ENCODE measurements around the gene ZBTB17. TPM values are rescaled to one million over a fixed set of nuclear protein-coding genes. Genes with fewer than 3 reads are reported as not detected.

The ZBTB17 gene
- total and polyA plus RNA-seq, 9 of the 15 experiments (the other 6 are each of a cell fraction or from before 2014, with no cell fraction given) = 1.1 to 53.4 (median 29.6) TPM

- in situ Hi-C loops (cut with MboI) = no loop called here
- no peak for DNase-seq (ENCODE audit: extremely low read depth in 1 of 4, low spot score in 3 of 4)
- Histone ChIP-seq H3K9me1 (ENCODE audit: control insufficient read depth, insufficient read depth, low read length) (no peaks in the 10 kb centered on the region), H3K4me2 (ENCODE audit: insufficient read depth, low read length) (no peak overlapping the region), H3K4me3 (no peak overlapping the region), H3K9ac (ENCODE audit: insufficient read depth in 1 of 2, low read depth in 2 of 2, low read length in 2 of 2) (no peak overlapping the region), H3K27ac (ENCODE audit: extremely low read depth, low read depth, low read length) (no peak overlapping the region), H2AFZ (ENCODE audit: low read depth, low read length) (no peak overlapping the region), H3K79me2 (ENCODE audit: control insufficient read depth, insufficient read depth, low read length) (no peaks in the 10 kb centered on the region), H3K9me3 (replicated peaks; ENCODE audit: control insufficient read depth, insufficient read depth, low read depth, low read length) (no peaks in the 10 kb centered on the region), H3K36me3 (ENCODE audit: control insufficient read depth, insufficient read depth, low read length) (peaks cover 99% of the 10 kb centered on the region), H3K27me3 (ENCODE audit: control insufficient read depth in 2 of 2, insufficient read depth in 2 of 2, low read length in 2 of 2) (no peaks in the 10 kb centered on the region), H4K20me1 (replicated peaks; ENCODE audit: control insufficient read depth, insufficient read depth, low read length) (no peaks in the 10 kb centered on the region), H3K4me1 (replicated peaks in 1 of 2; ENCODE audit: control insufficient read depth in 2 of 2, insufficient read depth in 2 of 2, low read length in 2 of 2) (peaks cover 0 to 37% of the 10 kb centered on the region in 2 experiments; a peak in 1 of 5 replicates)
- FAIRE-seq = no peak
- intact Hi-C loops (cut with micrococcal nuclease) = no loop called here
- ChIA-PET CTCF (ENCODE audit: low intra/inter-chr PET ratio) (no interaction called here), POLR2A (interaction anchor here (0.8 to 2.6 kb wide), 4 partner anchors 8 to 105 kb away, joined by 4 to 10 read pairs (median 6); no protein-coding TSS in a partner anchor)
- ATAC-seq = peak; percentile 5; the same call in 2 of the 3 replicates
- BruUV-seq (replicated peaks) = no TSS peak
- WGBS (ENCODE audit: insufficient coverage, low coverage, missing lambda C conversion rate) = 88% methylated on average over 13 of the region's 13 CpGs
- no peak for TF ChIP-seq KDM5B (IDR thresholded peaks at IDR 0.05; ENCODE audit: insufficient replicate concordance, low read depth, low read length)
- TF ChIP-seq HNRNPLL (IDR thresholded peaks at IDR 0.05; ENCODE audit: low read depth, low read length, poor library complexity, severe bottlenecking) = no peak
- no peak for TF ChIP-seq NELFE (IDR thresholded peaks at IDR 0.05; ENCODE audit: insufficient read depth, insufficient read length)
- TF ChIP-seq ZBTB17 (CRISPR knock-in tag; IDR thresholded peaks at IDR 0.05) = 0 out of 2 replicates have a peak, but pooled peaks have one; percentile 57
- TF ChIP-seq THAP7 (CRISPR knock-in tag; IDR thresholded peaks at IDR 0.05) = no peak
- TF ChIP-seq FOXK1 (CRISPR knock-in tag; IDR thresholded peaks at IDR 0.05; ENCODE audit: borderline replicate concordance) = no peak
- no peak for TF ChIP-seq GABPB1 (CRISPR knock-in tag; IDR thresholded peaks at IDR 0.05)
- TF ChIP-seq KAT2B (IDR thresholded peaks at IDR 0.05; ENCODE audit: low read depth, low read length) = no peak
- peak; percentile 46; the same call in 1 of the 2 replicates for TF ChIP-seq MYNN (IDR thresholded peaks at IDR 0.05)
- TF ChIP-seq MYNN (CRISPR knock-in tag; IDR thresholded peaks at IDR 0.05) = no peak
- TF ChIP-seq ARNT (IDR thresholded peaks at IDR 0.05) = no peak
- no peak for TF ChIP-seq RBBP5 (IDR thresholded peaks at IDR 0.05; ENCODE audit: borderline replicate concordance, insufficient read depth, low read length, poor library complexity, severe bottlenecking)
- no peak for TF ChIP-seq ELF4 (CRISPR knock-in tag; IDR thresholded peaks at IDR 0.05)
- TF ChIP-seq RHOXF2B (CRISPR knock-in tag; conservative IDR thresholded peaks at IDR 0.05) = no peak
- no peak for TF ChIP-seq ETS2 (tag; IDR thresholded peaks at IDR 0.05; ENCODE audit: borderline replicate concordance, poor library complexity, severe bottlenecking)
- no peak for TF ChIP-seq PTRF (tag; IDR thresholded peaks at IDR 0.05)
- TF ChIP-seq POLR2AphosphoS2 (IDR thresholded peaks at IDR 0.05; ENCODE audit: low read length) = peak; percentile 75
- no peak for TF ChIP-seq PKNOX1 (IDR thresholded peaks at IDR 0.05)
- TF ChIP-seq ILF3 (IDR thresholded peaks at IDR 0.05; ENCODE audit: borderline replicate concordance) = no peak
- no peak for TF ChIP-seq HES1 (IDR thresholded peaks at IDR 0.05; ENCODE audit: low read depth)
- no peak for TF ChIP-seq KLF6 (CRISPR knock-in tag; IDR thresholded peaks at IDR 0.05; ENCODE audit: borderline replicate concordance)
- TF ChIP-seq SUPT5H (IDR thresholded peaks at IDR 0.05) = peak; percentile 55
Measured at GRCh38 chr1:15941044-15941840, 34.7 kb downstream of the ZBTB17 start.

Measured in K562 (cell line).